ENCODE results near the gene MCHR2.

Gene MCHR2

DNA sequence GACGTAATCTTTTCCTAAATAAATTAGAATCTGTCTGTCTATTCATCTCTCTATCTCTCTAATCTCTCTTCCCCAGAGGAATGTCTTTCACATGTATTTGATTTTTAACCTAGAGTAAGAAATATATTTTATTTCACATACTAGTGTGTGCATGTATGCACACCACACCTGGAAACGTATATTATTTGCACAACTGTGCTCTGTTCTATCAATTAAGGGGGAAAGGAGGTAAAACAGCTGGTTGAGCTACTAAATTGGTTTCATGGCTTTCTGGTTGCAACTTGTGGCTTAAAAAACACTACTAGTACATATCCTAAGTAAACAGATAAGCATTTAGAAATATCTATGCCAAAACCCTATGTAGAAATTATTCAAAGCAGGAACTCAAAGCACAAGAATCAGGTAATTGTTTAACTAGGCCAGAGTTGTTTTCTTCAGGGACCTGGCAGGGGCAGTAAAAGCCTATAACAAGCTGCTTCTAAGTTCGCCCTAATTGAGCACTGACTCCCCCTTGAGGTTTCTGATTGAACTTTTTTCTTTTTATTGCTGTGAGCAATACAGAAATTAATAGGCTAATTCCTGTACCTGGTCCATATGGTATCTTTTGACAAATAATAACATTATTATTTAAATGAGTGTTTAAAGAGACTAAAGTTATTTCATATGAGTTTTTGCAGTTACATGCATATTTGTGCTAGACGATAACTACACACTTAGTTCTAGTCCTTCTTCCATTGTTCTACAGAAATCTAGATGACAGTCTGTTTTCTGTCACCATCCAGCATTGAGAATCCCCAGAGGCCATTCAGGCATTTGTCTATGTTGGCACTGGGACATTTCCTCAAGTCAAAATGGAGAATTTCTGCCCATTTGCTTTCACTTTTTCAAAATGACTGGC lies 88.6 kb downstream of the MCHR2 start:
- no peak for DNase-seq (ENCODE audit: low read depth in 3 of 3)

DNA sequence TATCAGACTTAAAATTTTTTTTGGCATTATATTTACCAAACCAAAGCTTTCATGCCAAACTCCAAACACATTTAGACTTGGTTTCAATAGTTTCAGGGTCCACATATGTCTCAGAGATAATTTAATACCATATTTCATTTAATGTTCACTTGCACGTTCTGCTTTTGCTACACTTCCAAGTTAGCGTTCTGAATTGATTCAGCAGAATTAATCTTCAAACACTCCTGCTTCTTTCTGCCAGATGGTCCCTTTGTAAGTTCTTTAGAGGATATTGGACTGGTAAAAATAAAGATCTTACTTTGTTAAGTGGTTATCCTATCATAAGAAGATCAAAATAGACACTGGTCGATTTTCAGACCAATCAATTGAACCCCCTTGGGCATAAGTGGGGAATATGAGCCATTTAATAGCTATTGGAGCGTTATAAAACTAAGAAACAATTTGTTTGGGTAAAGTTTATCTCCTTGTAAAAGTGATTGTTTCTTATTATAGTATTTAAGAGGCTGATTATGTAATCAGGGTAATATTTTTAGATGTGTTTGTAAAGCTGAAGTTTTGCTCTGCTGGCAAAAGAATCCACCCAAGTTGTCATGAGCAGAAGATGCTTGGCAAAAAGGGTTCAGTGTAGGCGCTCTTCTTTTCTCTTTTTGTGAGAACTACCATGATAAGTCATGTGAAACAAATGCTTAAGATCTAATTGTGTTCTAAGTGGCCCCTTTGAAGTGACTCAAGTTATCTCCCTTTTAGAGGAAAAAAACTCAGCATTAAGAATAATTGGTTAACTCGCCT lies 92.2 kb downstream of the MCHR2 start:
- no peak for DNase-seq (ENCODE audit: low read depth in 3 of 3)

DNA sequence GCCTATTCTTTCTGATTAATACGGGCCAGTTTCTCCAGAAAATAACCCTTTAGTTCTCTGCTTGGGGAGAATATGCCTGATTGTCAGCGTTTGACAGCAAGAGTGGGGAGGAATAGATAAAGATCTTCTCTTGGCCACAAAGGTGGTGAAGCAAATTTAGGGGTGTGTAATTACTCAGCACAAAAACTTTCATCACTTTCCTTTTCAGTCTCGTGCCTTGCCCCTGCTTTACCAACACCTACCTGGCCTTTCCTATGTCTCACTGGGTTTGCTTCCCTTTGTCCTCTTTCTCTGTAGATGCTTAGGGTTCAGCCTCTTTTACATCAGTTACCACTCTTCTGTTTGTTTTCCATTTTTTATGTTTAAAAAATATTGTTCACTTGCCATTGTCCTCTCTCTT lies 99.2 kb downstream of the MCHR2 start:
- DNase-seq (ENCODE audit: low read depth in 3 of 3) = no peak

DNA sequence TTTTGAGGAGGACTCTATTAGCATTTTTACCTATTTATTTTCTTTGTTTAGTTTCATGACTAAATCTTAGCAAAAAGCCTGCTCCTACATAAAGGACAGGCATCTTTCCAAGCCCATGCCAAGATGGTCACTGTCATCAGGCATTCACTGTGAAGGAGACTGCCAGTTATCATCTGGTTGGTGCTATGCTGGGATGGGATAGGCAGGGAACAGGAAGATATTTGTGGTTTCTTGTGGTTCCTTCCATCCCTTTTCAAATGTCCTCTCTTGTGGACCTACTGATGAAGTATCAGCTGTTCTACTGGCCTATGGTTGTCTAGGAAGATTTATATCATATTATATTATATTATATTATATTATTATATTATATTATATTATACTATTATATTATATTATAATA lies 107.0 kb downstream of the MCHR2 start:
- DNase-seq (ENCODE audit: low read depth in 3 of 3) = no peak

- no peak for DNase-seq (ENCODE audit: low read depth in 3 of 3)
Observed at GRCh38 chr6:99885051-99885450, 109.0 kb downstream of the MCHR2 start.

GRCh38 chr6:99882128-99882702 lies 111.8 kb downstream of the MCHR2 start:
- DNase-seq (ENCODE audit: low read depth in 3 of 3) = no peak

DNA sequence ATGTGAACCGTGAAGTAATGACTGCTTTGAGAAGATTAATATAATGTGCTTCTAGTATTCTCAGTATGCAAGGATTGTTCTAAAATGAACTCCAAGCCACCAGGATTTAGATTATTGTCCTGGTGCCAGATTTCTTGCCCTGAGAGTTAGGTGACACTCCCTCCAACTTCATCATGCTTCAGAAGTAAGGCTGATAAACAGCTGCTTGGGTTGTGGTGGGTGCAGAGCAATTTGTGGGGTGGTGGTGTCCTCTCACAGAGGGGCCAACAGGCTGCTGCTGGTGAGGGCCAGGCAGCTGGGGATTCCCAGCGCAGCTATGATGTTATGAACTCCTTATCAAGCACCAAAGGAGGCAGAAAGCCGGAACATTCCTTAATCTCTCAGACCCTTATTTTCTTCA lies 114.6 kb downstream of the MCHR2 start:
- no peak for DNase-seq (ENCODE audit: low read depth in 3 of 3)

- DNase-seq (ENCODE audit: low read depth in 3 of 3) = no peak
Observed at GRCh38 chr6:99875068-99875467, 119.0 kb downstream of the MCHR2 start.

GRCh38 chr6:99873084-99873483 lies 120.9 kb downstream of the MCHR2 start:
- no peak for DNase-seq (ENCODE audit: low read depth in 3 of 3)

DNA sequence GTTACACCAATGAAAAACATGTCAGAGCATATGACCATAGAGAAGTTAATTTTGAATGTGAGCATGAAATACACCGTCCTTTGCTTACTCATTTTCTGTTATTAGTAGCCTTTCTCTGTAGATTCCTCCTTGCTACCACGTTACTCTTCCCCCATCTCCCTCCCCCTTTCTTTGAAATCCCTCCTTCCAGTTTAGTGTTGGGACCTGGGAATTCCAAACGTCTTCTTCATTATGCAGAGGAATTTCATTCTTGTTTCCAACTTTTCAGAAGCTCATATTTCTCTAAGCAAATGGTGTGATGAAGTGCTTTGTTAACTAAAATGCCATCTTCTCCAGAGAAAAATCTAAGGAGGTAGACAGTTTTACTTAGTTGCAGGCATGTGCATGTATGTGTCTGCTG lies 122.4 kb downstream of the MCHR2 start:
- no peak for DNase-seq (ENCODE audit: low read depth in 3 of 3)
